Measurements from ENCODE around the gene TBC1D5.
"Not testable (repeated sequence)": the region's sequence is repeated elsewhere in the genome, so short reads cannot be mapped to it uniquely, and the experiment has no call there.

The TBC1D5 gene

DNA sequence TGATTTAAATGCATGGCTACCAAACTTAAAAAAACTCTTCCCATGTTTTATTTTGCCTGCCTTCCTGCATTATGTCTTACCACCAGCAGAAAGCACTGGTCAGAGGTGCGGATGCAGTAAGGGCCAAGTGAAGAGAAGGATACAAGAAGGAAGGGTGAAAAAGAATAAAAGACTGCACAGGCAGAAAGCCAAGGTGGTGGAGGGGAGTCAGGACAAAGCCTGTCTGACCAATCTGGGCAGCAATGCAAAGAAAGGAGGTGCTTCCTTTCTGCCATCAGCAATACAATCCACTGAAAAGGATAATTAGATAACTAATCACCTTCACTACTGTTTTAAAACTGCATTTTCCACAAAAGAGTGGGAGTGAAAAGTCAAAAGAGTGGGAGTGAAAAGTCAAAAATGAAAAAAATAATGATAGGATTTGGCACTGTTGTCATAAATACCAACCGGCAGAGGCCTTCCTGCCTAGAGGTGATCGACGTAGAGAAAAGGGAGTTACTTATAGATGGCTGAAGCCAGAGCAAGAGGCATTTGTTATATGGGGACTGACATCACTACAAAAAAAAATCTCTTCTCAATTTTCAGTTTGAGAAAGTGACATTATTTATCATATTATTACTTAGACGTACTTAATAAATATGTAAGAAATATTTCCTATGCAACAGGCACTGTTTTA is 385.3 kb downstream of the TBC1D5 start:
- no peak overlapping the region for H3K4me3 ChIP-seq (ENCODE audit: low read depth, low read length)
- TF ChIP-seq, protein P1, sequence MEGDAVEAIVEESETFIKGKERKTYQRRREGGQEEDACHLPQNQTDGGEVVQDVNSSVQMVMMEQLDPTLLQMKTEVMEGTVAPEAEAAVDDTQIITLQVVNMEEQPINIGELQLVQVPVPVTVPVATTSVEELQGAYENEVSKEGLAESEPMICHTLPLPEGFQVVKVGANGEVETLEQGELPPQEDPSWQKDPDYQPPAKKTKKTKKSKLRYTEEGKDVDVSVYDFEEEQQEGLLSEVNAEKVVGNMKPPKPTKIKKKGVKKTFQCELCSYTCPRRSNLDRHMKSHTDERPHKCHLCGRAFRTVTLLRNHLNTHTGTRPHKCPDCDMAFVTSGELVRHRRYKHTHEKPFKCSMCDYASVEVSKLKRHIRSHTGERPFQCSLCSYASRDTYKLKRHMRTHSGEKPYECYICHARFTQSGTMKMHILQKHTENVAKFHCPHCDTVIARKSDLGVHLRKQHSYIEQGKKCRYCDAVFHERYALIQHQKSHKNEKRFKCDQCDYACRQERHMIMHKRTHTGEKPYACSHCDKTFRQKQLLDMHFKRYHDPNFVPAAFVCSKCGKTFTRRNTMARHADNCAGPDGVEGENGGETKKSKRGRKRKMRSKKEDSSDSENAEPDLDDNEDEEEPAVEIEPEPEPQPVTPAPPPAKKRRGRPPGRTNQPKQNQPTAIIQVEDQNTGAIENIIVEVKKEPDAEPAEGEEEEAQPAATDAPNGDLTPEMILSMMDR (IDR thresholded peaks at IDR 0.05; ENCODE audit: low read depth, low read length), result no peak
- in situ Hi-C loops (cut with HindIII; ENCODE audit: low sequenced_read_pairs), result no loop called here
- DNase-seq (ENCODE audit: low read depth, low spot score), result no peak

DNA sequence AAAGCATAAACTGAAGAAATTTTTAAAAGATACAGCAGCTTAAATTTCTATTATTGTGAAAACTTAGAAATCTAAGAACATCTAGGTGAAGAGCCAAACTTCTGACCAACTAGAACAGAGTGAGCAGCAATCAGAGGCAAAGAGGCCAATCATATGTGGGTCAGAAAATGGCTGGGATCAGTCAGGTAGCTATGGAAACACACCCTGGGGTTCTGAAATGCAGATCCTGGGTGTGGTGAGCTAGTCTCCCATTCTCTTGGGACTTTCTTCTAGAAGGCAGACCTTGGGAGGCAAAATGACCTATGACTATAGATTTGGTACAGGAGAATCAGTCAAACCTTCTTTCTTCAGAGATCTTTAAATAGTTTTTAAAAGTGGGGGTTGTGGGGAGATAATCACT is 385.8 kb downstream of the TBC1D5 start:
- no peak overlapping the region for H3K4me3 ChIP-seq (ENCODE audit: low read depth, low read length)
- in situ Hi-C loops (cut with HindIII; ENCODE audit: low sequenced_read_pairs), result no loop called here
- TF ChIP-seq, protein P1 (IDR thresholded peaks at IDR 0.05; ENCODE audit: low read depth, low read length), result no peak
- no peak for DNase-seq (ENCODE audit: low read depth, low spot score)

DNA sequence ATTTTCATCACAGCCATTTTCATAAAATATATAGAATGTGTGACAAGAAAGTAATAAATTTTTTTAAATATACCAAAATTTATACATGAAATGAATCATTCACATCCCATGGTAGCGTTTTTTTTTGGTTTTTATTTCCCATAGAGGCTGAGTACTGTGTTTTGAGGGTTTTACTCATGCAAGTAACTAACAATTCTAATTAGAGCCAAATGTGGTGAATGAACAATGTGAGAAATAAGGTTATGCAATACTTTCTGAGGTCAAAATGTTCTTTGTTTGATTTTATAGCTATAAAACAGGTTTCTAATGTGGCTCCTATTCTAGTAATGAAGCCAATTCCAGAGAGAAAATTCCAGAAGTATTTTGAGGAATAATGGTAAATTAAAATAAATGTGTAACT is 386.8 kb downstream of the TBC1D5 start:
- no peak for DNase-seq (ENCODE audit: low read depth, low spot score)
- TF ChIP-seq, protein P1 (IDR thresholded peaks at IDR 0.05; ENCODE audit: low read depth, low read length), result no peak
- H3K4me3 ChIP-seq (ENCODE audit: low read depth, low read length), result no peak overlapping the region
- in situ Hi-C loops (cut with HindIII; ENCODE audit: low sequenced_read_pairs), result no loop called here

DNA sequence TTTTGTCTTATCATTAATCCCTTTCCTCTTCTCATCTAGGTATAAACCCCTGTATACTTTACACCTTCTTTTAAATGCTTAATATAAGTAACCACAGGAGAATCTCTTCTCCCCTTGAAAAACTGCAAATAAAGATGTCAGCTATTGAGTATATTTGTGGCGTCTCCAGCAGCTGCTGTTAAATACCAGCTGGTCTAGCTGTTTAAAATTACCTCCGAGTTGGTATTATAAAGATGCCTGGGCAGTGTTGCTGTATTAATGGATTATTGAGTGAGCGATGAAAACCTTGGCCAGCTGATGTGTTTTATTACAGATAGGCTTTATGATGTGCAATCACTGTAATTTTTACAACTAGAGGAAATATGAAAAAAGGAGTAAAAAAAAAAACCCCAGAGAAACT is 388.1 kb downstream of the TBC1D5 start:
- no peak for DNase-seq (ENCODE audit: low read depth, low spot score)
- in situ Hi-C loops (cut with HindIII; ENCODE audit: low sequenced_read_pairs), result no loop called here
- TF ChIP-seq, protein P1 (IDR thresholded peaks at IDR 0.05; ENCODE audit: low read depth, low read length), result no peak
- no peak overlapping the region for H3K4me3 ChIP-seq (ENCODE audit: low read depth, low read length)

DNA sequence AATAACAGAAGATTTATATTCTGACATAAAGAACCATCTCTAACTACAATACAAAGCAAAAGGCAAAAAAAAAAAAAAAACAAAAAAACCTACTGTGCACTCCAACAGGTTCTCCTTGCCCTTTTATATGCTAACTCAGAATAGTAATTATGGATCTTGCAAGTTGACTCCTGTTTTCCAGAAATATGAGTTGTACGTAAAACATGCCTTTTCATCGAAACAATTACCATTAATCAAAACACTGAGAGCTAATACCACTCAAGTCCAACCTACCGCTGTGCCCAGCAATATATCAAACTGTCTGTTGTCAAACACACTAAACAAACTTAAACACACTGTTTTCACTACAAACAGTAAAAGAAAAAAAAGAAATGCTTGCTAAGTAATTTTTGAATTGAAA is 389.8 kb downstream of the TBC1D5 start:
- H3K4me3 ChIP-seq (ENCODE audit: low read depth, low read length), result no peak overlapping the region
- DNase-seq (ENCODE audit: low read depth, low spot score), result no peak
- in situ Hi-C loops (cut with HindIII; ENCODE audit: low sequenced_read_pairs), result no loop called here
- TF ChIP-seq, protein P1 (IDR thresholded peaks at IDR 0.05; ENCODE audit: low read depth, low read length), result no peak

DNA sequence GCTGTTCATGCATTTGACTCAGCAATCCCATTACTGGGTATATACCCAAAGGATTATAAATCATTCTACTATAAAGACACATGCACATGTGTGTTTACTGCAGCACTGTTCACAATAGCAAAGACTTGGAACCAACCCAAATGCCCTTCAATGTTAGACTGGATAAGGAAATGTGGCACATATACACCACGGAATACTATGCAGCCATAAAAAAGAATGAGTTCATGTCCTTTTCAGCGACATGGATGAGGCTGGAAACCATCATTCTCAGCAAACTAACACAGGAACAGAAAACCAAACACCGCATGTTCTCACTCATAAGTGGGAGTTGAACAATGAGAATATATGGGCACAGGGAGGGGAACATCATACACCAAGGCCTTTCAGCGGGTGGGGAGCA is 391.2 kb downstream of the TBC1D5 start:
- DNase-seq (ENCODE audit: low read depth, low spot score); in situ Hi-C loops (cut with HindIII; ENCODE audit: low sequenced_read_pairs); H3K4me3 ChIP-seq (ENCODE audit: low read depth, low read length): not testable (repeated sequence)

DNA sequence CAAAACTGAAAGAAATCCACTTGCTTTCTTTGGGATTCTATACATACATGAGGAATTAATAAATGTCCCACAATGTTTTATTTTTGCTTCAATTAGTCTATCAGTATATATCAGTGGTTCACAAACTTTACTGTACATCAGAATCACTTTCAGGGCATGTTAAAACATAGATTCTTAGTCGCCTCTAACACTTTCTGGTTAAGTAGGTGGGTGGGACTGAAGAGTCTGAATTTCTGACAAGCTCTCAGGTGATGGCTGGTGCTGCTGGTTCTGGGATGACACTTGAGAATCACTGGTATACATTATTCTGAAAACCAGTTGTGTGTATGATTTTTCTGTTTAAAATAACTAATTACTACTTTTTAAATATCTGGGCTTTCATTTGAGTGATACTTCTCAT is 393.3 kb downstream of the TBC1D5 start:
- no peak overlapping the region for H3K4me3 ChIP-seq (ENCODE audit: low read depth, low read length)
- no peak for DNase-seq (ENCODE audit: low read depth, low spot score)
- in situ Hi-C loops (cut with HindIII; ENCODE audit: low sequenced_read_pairs), result no loop called here
- TF ChIP-seq, protein P1 (IDR thresholded peaks at IDR 0.05; ENCODE audit: low read depth, low read length), result no peak
